Left lung (tissue), 14 donors: ENCODE data around the gene CCDC93. TPM values are rescaled to one million over a fixed set of nuclear protein-coding genes. Genes with fewer than 3 reads are reported as not detected.

Experiments
- ATAC-seq: fragments of 200-7000 bp; cut with Tn5 transposase; one replicate; pipeline ENCODE4 v1.9.1; 2020; ENCODE audit warnings: moderate library complexity
- DNase-seq, 4 donors: peaks; one replicate each; pipeline ENCODE4 v3.0.0-alpha.2; 2013 to 2020
- H3K27ac ChIP-seq, 2 donors: fragments of 200-600 bp; sonication (generic) in 1 of 2; one replicate each; pipeline versions ENCODE4 v1.5.0 to v1.8.0; 2020 to 2021
- H3K27me3 ChIP-seq, 2 donors: fragments of 200-600 bp; sonication (generic) in 1 of 2; one replicate each; pipeline versions ENCODE4 v1.5.0 to v1.8.0; 2020 to 2021
- H3K36me3 ChIP-seq, 2 donors: fragments of 200-600 bp; sonication (generic) in 1 of 2; one replicate each; pipeline versions ENCODE4 v1.5.0 to v1.8.0; 2020 to 2021
- H3K4me1 ChIP-seq, 2 donors: fragments of 200-600 bp; one replicate each; pipeline ENCODE4 v1.8.0; 2021
- H3K4me3 ChIP-seq, 2 donors: fragments of 200-600 bp; sonication (generic) in 1 of 2; one replicate each; pipeline versions ENCODE4 v1.5.0 to v1.8.0; 2020 to 2021; ENCODE audit warnings: mild to moderate bottlenecking in 1 of 2
- H3K9me3 ChIP-seq, 2 donors: fragments of 200-600 bp; sonication (generic) in 1 of 2; one replicate each; pipeline versions ENCODE4 v1.5.0 to v1.8.0; 2020 to 2021
- intact Hi-C, 2 donors: fragments of 100-400 bp; cut with DNase I; formaldehyde crosslinking; loops; one replicate each; pipeline versions ENCODE4 v1.11.2 to v1.14.2; 2022
- long read RNA-seq, 12 donors: library from polyadenylated mRNA in 2 of 12; unstranded in 2 of 12; transcript quantifications; one replicate each; pipeline ENCODE4 v2.0.0 and lab custom pipeline, GENCODE V29; 2019 to 2026
- polyA plus RNA-seq, 6 donors: library from polyadenylated mRNA; unstranded; fragments of 120-200 nt; gene quantifications; one replicate each; pipeline ENCODE4 v1.2.1, GENCODE V29; 2013; ENCODE audit not compliant: insufficient read length in 6 of 6
- total RNA-seq, 2 donors: library from RNA; stranded (reverse); fragmentation: NEBNext Ultra II Directional; extraction: Animal tissue kit (Norgen Biotek cat#: 25700); gene quantifications; one replicate each; pipeline ENCODE4 v1.2.1, GENCODE V29; 2021
- TF ChIP-seq, protein P1 (sequence below), 2 donors: fragments of 200-600 bp; sonication (generic) in 1 of 2; IDR thresholded peaks; one replicate each; pipeline versions ENCODE4 v1.5.0 to v1.8.0; 2021; ENCODE audit warnings: antibody characterized with exemption in 2 of 2
- donor health status: DM: no; HTN: yes; CAD: no.
- donor health status: DM: no; HTN: no; CAD: no.

The CCDC93 gene, protein sequence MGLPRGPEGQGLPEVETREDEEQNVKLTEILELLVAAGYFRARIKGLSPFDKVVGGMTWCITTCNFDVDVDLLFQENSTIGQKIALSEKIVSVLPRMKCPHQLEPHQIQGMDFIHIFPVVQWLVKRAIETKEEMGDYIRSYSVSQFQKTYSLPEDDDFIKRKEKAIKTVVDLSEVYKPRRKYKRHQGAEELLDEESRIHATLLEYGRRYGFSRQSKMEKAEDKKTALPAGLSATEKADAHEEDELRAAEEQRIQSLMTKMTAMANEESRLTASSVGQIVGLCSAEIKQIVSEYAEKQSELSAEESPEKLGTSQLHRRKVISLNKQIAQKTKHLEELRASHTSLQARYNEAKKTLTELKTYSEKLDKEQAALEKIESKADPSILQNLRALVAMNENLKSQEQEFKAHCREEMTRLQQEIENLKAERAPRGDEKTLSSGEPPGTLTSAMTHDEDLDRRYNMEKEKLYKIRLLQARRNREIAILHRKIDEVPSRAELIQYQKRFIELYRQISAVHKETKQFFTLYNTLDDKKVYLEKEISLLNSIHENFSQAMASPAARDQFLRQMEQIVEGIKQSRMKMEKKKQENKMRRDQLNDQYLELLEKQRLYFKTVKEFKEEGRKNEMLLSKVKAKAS
- total RNA-seq (10 to 100 TPM; 30.2 to 49.0 TPM), polyA plus RNA-seq (10 to 100 TPM; 42.1 to 56.8 (median 48.9) TPM)
- long read RNA-seq, donor 1, full-length matches to known transcripts: 2 of 7 reads
- long read RNA-seq, donor 1, partial matches to known transcripts: 5 of 7 reads
- long read RNA-seq, donor 1, other reads (novel, unspliced or antisense): 0 of 7 reads
- long read RNA-seq, donor 2, full-length matches to known transcripts: 2 of 8 reads
- long read RNA-seq, donor 2, partial matches to known transcripts: 6 of 8 reads
- long read RNA-seq, donor 2, other reads (novel, unspliced or antisense): 0 of 8 reads
- long read RNA-seq, donor 3, full-length matches to known transcripts: 1 of 1 reads
- long read RNA-seq, donor 3, partial matches to known transcripts: 0 of 1 reads
- long read RNA-seq, donor 3, other reads (novel, unspliced or antisense): 0 of 1 reads
- long read RNA-seq, donor 4, full-length matches to known transcripts: 1 of 15 reads
- long read RNA-seq, donor 4, partial matches to known transcripts: 9 of 15 reads
- long read RNA-seq, donor 4, other reads (novel, unspliced or antisense): 5 of 15 reads
- long read RNA-seq, donor 5, full-length matches to known transcripts: 2 of 2 reads
- long read RNA-seq, donor 5, partial matches to known transcripts: 0 of 2 reads
- long read RNA-seq, donor 5, other reads (novel, unspliced or antisense): 0 of 2 reads
- long read RNA-seq, donor 6, full-length matches to known transcripts: 1 of 1 reads
- long read RNA-seq, donor 6, partial matches to known transcripts: 0 of 1 reads
- long read RNA-seq, donor 6, other reads (novel, unspliced or antisense): 0 of 1 reads
- long read RNA-seq, donor 7: 0 reads
- long read RNA-seq, donor 8, full-length matches to known transcripts: 3 of 3 reads
- long read RNA-seq, donor 8, partial matches to known transcripts: 0 of 3 reads
- long read RNA-seq, donor 8, other reads (novel, unspliced or antisense): 0 of 3 reads
- long read RNA-seq, donor 9: 0 reads
- long read RNA-seq, donor 10, full-length matches to known transcripts: 1 of 14 reads
- long read RNA-seq, donor 10, partial matches to known transcripts: 9 of 14 reads
- long read RNA-seq, donor 10, other reads (novel, unspliced or antisense): 4 of 14 reads
- long read RNA-seq, donor 11: 0 reads
- long read RNA-seq, donor 12: 0 reads

DNA sequence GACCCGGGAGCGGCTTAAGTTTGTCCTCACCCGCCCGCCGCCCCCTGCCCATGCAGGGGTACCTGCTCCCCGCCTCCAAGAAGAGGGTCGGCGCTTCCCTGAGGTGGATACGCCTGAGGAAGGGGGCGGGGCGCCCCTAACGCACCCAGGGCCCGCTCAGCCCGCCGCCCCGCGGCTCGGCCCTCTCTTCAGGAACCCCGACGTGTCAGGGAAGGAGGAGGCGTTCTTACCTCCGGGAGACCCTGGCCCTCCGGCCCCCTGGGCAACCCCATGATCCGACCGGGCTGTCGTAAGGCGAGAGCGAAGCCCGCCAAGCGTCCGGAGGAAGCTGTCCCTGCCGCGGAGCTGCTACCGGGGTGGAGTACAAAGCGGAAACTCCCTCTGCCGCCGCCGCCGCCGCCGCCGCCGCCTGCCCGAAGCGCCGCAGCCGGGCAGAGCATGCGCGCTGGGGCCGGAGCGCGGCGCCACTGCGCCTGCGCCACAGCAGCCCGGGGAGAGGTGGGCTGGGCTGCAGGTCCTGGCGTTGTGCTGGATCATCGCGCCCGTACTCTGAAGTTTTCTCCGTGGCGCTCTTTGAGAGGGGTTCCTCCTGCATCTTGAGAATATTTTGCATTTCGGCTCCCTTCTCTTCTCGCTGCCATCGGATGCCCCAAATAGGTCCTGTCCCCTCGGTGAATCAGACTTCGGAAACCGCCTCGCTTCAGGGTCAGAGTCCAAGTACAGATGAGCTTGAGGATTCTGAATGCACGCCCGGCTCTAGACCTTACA lies at the start of gene CCDC93:
Gene CCDC93 (minus strand): TSS at position 347 of the 768 bp plus-strand sequence. CDS start 75 bp downstream, at position 272.
- Histone ChIP-seq H3K36me3 (peaks cover 0 to 3% of the 10 kb centered on the region in 2 donors), H3K4me3 (peak within 1 kb of the TSS; percentile 88 to 95), H3K27ac (peak within 1 kb of the TSS; percentile 83 to 92), H3K4me1 (peaks cover 4 to 61% of the 10 kb centered on the region in 2 donors), H3K27me3 (no peaks in the 10 kb centered on the region), H3K9me3 (no peaks in the 10 kb centered on the region)
- TF ChIP-seq, protein P1, sequence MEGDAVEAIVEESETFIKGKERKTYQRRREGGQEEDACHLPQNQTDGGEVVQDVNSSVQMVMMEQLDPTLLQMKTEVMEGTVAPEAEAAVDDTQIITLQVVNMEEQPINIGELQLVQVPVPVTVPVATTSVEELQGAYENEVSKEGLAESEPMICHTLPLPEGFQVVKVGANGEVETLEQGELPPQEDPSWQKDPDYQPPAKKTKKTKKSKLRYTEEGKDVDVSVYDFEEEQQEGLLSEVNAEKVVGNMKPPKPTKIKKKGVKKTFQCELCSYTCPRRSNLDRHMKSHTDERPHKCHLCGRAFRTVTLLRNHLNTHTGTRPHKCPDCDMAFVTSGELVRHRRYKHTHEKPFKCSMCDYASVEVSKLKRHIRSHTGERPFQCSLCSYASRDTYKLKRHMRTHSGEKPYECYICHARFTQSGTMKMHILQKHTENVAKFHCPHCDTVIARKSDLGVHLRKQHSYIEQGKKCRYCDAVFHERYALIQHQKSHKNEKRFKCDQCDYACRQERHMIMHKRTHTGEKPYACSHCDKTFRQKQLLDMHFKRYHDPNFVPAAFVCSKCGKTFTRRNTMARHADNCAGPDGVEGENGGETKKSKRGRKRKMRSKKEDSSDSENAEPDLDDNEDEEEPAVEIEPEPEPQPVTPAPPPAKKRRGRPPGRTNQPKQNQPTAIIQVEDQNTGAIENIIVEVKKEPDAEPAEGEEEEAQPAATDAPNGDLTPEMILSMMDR (IDR thresholded peaks at IDR 0.05): no peak
- ATAC-seq: peak; percentile 92
- peak; percentile 81 to 97 (median 92) for DNase-seq
- intact Hi-C loops: no loop called here

DNA sequence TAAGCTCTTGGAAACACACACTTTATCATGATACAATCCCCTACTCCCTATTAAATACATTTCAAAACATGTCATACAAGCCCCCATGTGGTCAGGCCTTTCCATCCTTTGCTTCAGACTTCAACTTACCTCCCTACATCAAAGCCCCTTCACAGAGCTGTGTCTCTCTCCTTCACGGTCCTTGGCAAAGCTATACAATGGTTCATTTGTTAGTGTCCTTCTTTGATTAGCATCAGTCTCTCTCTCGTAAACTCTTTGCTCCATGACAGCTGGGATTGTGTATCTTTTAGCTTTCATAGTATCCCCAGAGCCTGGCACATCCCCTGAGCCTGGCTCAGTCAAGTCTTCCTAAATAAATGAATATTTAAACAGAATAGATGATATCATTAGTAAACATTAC lies 48.8 kb upstream of the CCDC93 start:
- ATAC-seq (no peak), DNase-seq (no peak)
- H3K27me3 ChIP-seq: peaks cover 0 to 6% of the 10 kb centered on the region in 2 donors
- no peaks in the 10 kb centered on the region for H3K9me3 ChIP-seq
- TF ChIP-seq, protein P1 (IDR thresholded peaks at IDR 0.05): no peak
- peaks cover 14 to 30% of the 10 kb centered on the region in 2 donors for H3K4me1 ChIP-seq
- H3K27ac ChIP-seq: no peak overlapping the region
- no peak overlapping the region for H3K4me3 ChIP-seq
- H3K36me3 ChIP-seq: no peaks in the 10 kb centered on the region
- intact Hi-C loops: no loop called here

DNA sequence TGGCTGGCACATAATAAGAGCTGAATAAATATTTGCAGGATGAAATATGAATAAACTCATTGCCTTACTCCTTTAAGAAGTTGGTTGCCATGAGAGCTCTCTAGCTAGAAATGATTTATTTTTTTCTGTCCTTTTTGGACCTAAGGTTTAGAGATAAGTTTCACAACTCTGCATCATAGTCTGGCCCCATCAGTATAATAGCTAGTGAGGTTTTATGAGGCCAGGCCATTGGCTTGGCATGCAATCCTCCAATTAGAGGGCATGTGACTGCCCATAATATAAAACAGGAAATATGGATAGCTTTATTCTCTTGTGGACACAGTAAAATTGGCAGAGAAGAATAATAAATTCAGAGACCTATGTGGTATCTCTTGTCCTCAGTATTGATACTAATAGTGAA lies 48.2 kb upstream of the CCDC93 start:
- no peak overlapping the region for H3K27ac ChIP-seq
- intact Hi-C loops: no loop called here
- H3K36me3 ChIP-seq: no peaks in the 10 kb centered on the region
- peaks cover 14 to 30% of the 10 kb centered on the region in 2 donors for H3K4me1 ChIP-seq
- DNase-seq (no peak), ATAC-seq (peak; percentile 23)
- peaks cover 0 to 5% of the 10 kb centered on the region in 2 donors for H3K27me3 ChIP-seq
- H3K4me3 ChIP-seq: no peak overlapping the region
- H3K9me3 ChIP-seq: no peaks in the 10 kb centered on the region
- TF ChIP-seq, protein P1 (IDR thresholded peaks at IDR 0.05): no peak
